H1 (cell line): ENCODE data around the gene RAB11FIP3. TPM values are rescaled to one million over a fixed set of nuclear protein-coding genes. Genes with fewer than 3 reads are reported as not detected.
A peak's percentile ranks its signal among the peaks of the same experiment; 100 is the strongest.

Experiments used
- CTCF ChIA-PET: fragments of 300-600 bp; sonication (Branson Sonifier 250); formaldehyde crosslinking; loops from one replicate; lab custom pipeline; 2021; ENCODE audit not compliant: partially characterized antibody; lab: Charles Lee
- POLR2A ChIA-PET: fragments of 300-600 bp; sonication (Branson Sonifier 250); formaldehyde crosslinking; loops from one replicate; lab custom pipeline; 2021; ENCODE audit warnings: inconsistent platforms; ENCODE audit not compliant: partially characterized antibody; lab: Charles Lee
- DNase-seq, 2 experiments: peaks; one replicate each; pipeline versions ENCODE4 v3.0.0 to v3.0.0-alpha.2; 2010 to 2022; ENCODE audit warnings: low spot score in 2 of 2, low read depth in 1 of 2, mixed read lengths in 1 of 2
- FAIRE-seq: peaks from 2 replicates; lab custom pipeline; 2011; peaks lifted over from hg19 to GRCh38; lab: Jason Lieb, UNC
- H2AFZ ChIP-seq: 2 replicates; pipeline ENCODE4 v1.8.1; 2012; ENCODE audit warnings: low read length, inconsistent platforms
- H2AK5ac ChIP-seq: 2 replicates; pipeline ENCODE4 v1.6.1; 2013; ENCODE audit warnings: low read depth, low read length
- H2BK120ac ChIP-seq: replicated peaks from 2 replicates; pipeline ENCODE3; 2013; ENCODE audit warnings: low read depth, low read length, inconsistent platforms
- H2BK12ac ChIP-seq: 2 replicates; pipeline ENCODE4 v1.6.1; 2013; ENCODE audit warnings: low read depth, low read length
- H2BK15ac ChIP-seq: 2 replicates; pipeline ENCODE4 v1.6.1; 2013; ENCODE audit warnings: low read length
- H2BK20ac ChIP-seq: 2 replicates; pipeline ENCODE4 v1.6.1; 2013; ENCODE audit warnings: low read length
- H2BK5ac ChIP-seq: 2 replicates; pipeline ENCODE4 v1.6.1; 2013; ENCODE audit warnings: low read depth, low read length
- H3K14ac ChIP-seq: 2 replicates; pipeline ENCODE4 v1.6.1; 2013; ENCODE audit warnings: inconsistent platforms; ENCODE audit not compliant: insufficient read length
- H3K18ac ChIP-seq: 2 replicates; pipeline ENCODE4 v1.6.1; 2013; ENCODE audit warnings: low read length; ENCODE audit errors: extremely low read depth
- H3K23ac ChIP-seq: 2 replicates; pipeline ENCODE4 v1.6.1; 2013; ENCODE audit warnings: inconsistent platforms; ENCODE audit not compliant: insufficient read length
- H3K23me2 ChIP-seq: 2 replicates; pipeline ENCODE4 v1.6.1; 2013; ENCODE audit warnings: low read depth, low read length
- H3K27ac ChIP-seq: 2 replicates; pipeline ENCODE4 v1.6.1; 2011; ENCODE audit warnings: low read depth, low read length, inconsistent platforms
- H3K27me3 ChIP-seq, 4 experiments: replicated peaks in 1 of 4; 1 replicate in 1 of 4; 2 replicates in 3 of 4; pipeline versions ENCODE4 v1.6.1 to v1.8.1; 2011 to 2013; ENCODE audit warnings: low read length in 3 of 4, mild to moderate bottlenecking in 3 of 4, inconsistent platforms in 2 of 4, mixed read lengths in 2 of 4, moderate library complexity in 1 of 4; ENCODE audit not compliant: control insufficient read depth in 3 of 4, insufficient read depth in 3 of 4; ENCODE audit errors: extremely low read depth in 1 of 4
- H3K36me3 ChIP-seq, 4 experiments: 2 replicates each; pipeline versions ENCODE4 v1.6.1 to v1.8.1; 2011 to 2013; ENCODE audit warnings: mild to moderate bottlenecking in 4 of 4, low read length in 3 of 4, moderate library complexity in 2 of 4, control low read depth in 1 of 4, inconsistent platforms in 1 of 4; ENCODE audit not compliant: insufficient read depth in 4 of 4, control insufficient read depth in 2 of 4
- H3K4ac ChIP-seq: replicated peaks from 2 replicates; pipeline ENCODE3; 2013; ENCODE audit warnings: low read length, low read depth, mixed read lengths, inconsistent platforms; ENCODE audit not compliant: insufficient read length
- H3K4me1 ChIP-seq, 4 experiments: replicated peaks in 1 of 4; 1 replicate in 1 of 4; 2 replicates in 3 of 4; pipeline versions ENCODE4 v1.6.1 to v1.8.1; 2011 to 2013; ENCODE audit warnings: low read length in 3 of 4, inconsistent platforms in 2 of 4, mixed read lengths in 1 of 4; ENCODE audit not compliant: insufficient read depth in 4 of 4, control insufficient read depth in 3 of 4
- H3K4me2 ChIP-seq, 2 experiments: 2 replicates each; pipeline versions ENCODE4 v1.6.1 to v1.8.1; 2011 to 2013; ENCODE audit warnings: low read depth in 2 of 2, low read length in 2 of 2, control low read depth in 1 of 2, inconsistent platforms in 1 of 2, mild to moderate bottlenecking in 1 of 2; ENCODE audit not compliant: insufficient read depth in 1 of 2
- H3K4me3 ChIP-seq, 4 experiments: fragments of 200-600, 300-600 bp in 1 of 4; sonication (generic), shearing (Covaris generic), sonication (Bioruptor Twin) in 1 of 4; 2 replicates each; pipeline versions ENCODE4 v1.5.1 to v1.8.1; 2011 to 2016; ENCODE audit warnings: low read length in 4 of 4, low read depth in 3 of 4, control low read depth in 2 of 4, inconsistent platforms in 2 of 4, mild to moderate bottlenecking in 2 of 4, mixed read lengths in 1 of 4, moderate library complexity in 1 of 4; ENCODE audit not compliant: insufficient read depth in 2 of 4; ENCODE audit errors: extremely low read depth in 1 of 4
- H3K56ac ChIP-seq: replicated peaks from 2 replicates; pipeline ENCODE3; 2013; ENCODE audit warnings: low read depth, mild to moderate bottlenecking, mixed read lengths, low read length, inconsistent platforms; ENCODE audit not compliant: insufficient read length
- H3K79me1 ChIP-seq: 2 replicates; pipeline ENCODE4 v1.6.1; 2013; ENCODE audit warnings: low read depth, low read length, control low read depth
- H3K79me2 ChIP-seq, 2 experiments: 2 replicates each; pipeline versions ENCODE4 v1.6.1 to v1.8.1; 2012 to 2013; ENCODE audit warnings: low read length in 2 of 2, mild to moderate bottlenecking in 2 of 2, inconsistent platforms in 1 of 2; ENCODE audit not compliant: insufficient read depth in 2 of 2, control insufficient read depth in 1 of 2
- H3K9ac ChIP-seq, 4 experiments: replicated peaks in 1 of 4; 1 replicate in 1 of 4; 2 replicates in 3 of 4; pipeline versions ENCODE4 v1.6.1 to v1.8.1; 2011 to 2013; ENCODE audit warnings: low read depth in 3 of 4, low read length in 3 of 4, control low read depth in 2 of 4, mild to moderate bottlenecking in 2 of 4, moderate library complexity in 2 of 4, inconsistent platforms in 1 of 4; ENCODE audit errors: extremely low read depth in 1 of 4
- H3K9me3 ChIP-seq, 2 experiments: 2 replicates each; pipeline versions ENCODE4 v1.6.1 to v1.8.1; 2012 to 2013; ENCODE audit warnings: mild to moderate bottlenecking in 2 of 2, moderate library complexity in 2 of 2, control low read depth in 1 of 2, inconsistent platforms in 1 of 2, low read depth in 1 of 2, low read length in 1 of 2, mixed read lengths in 1 of 2; ENCODE audit not compliant: insufficient read depth in 2 of 2
- H4K20me1 ChIP-seq, 2 experiments: replicated peaks in 1 of 2; 2 replicates each; pipeline versions ENCODE3 to v1.8.1; 2011 to 2013; ENCODE audit warnings: inconsistent platforms in 2 of 2, low read length in 2 of 2, mild to moderate bottlenecking in 1 of 2; ENCODE audit not compliant: insufficient read depth in 2 of 2, control insufficient read depth in 1 of 2
- H4K5ac ChIP-seq: 2 replicates; pipeline ENCODE4 v1.6.1; 2013; ENCODE audit warnings: low read length, low read depth, mixed read lengths, inconsistent platforms; ENCODE audit not compliant: insufficient read length
- H4K8ac ChIP-seq: 2 replicates; pipeline ENCODE4 v1.8.0; 2013; ENCODE audit warnings: mild to moderate bottlenecking, moderate library complexity, low read length, inconsistent platforms; ENCODE audit not compliant: insufficient read depth; ENCODE audit errors: extremely low read depth
- H4K91ac ChIP-seq: replicated peaks from 2 replicates; pipeline ENCODE3; 2013; ENCODE audit warnings: low read length, mixed read lengths, inconsistent platforms; ENCODE audit not compliant: insufficient read length
- BCL11A ChIP-seq, 2 experiments: IDR thresholded peaks; one replicate each; pipeline ENCODE4 v1.6.1; 2011; ENCODE audit warnings: low read depth in 2 of 2, low read length in 2 of 2, mild to moderate bottlenecking in 2 of 2
- POLR2A ChIP-seq, 2 experiments: IDR thresholded peaks; 1 replicate in 1 of 2; 2 replicates in 1 of 2; pipeline ENCODE4 v1.6.1; 2011; ENCODE audit warnings: low read depth in 2 of 2, low read length in 2 of 2, mild to moderate bottlenecking in 2 of 2; ENCODE audit errors: control extremely low read depth in 1 of 2
- WGBS, 2 experiments: shearing (Covaris generic) in 1 of 2; methylation state at CpG; one replicate each; pipeline versions ENCODE4 v1.1.6 to v1.1.7; 2013 to 2015; ENCODE audit warnings: low lambda C conversion rate in 2 of 2, mixed read lengths in 2 of 2, inconsistent platforms in 1 of 2, low coverage in 1 of 2, missing lambda C conversion rate in 1 of 2; ENCODE audit not compliant: insufficient replicate concordance in 2 of 2, insufficient coverage in 1 of 2, insufficient read length in 1 of 2; ENCODE audit errors: extremely low coverage in 1 of 2, missing lambda C conversion rate in 1 of 2; 5-methylcytosine and 5-hydroxymethylcytosine counted together
- polyA plus RNA-seq, 7 experiments: library from polyadenylated mRNA; depleted of rRNA in 3 of 7; stranded (reverse) in 5 of 7; unstranded in 2 of 7; fragments of >200 nt in 5 of 7; fragments of 200-250 nt in 2 of 7; gene quantifications; 1 replicate in 5 of 7; 2 replicates in 1 of 7; 4 replicates in 1 of 7; pipeline versions ENCODE4 v1.2.1 to v1.2.3, GENCODE V29; 2011 to 2013; ENCODE audit warnings: missing spikeins in 2 of 7, mixed read lengths in 2 of 7
- total RNA-seq: library from RNA; stranded (reverse); fragmentation: NEBNext Ultra II Directional; extraction: Animal tissue kit (Norgen Biotek cat#: 25700); gene quantifications from 2 replicates; pipeline ENCODE4 v1.2.1, GENCODE V29; 2021

The RAB11FIP3 gene
- total and polyA plus RNA-seq, 2 of the 8 experiments (the other 6 are each of a cell fraction or from before 2014, with no cell fraction given): 9.3 to 35.2 TPM

DNA sequence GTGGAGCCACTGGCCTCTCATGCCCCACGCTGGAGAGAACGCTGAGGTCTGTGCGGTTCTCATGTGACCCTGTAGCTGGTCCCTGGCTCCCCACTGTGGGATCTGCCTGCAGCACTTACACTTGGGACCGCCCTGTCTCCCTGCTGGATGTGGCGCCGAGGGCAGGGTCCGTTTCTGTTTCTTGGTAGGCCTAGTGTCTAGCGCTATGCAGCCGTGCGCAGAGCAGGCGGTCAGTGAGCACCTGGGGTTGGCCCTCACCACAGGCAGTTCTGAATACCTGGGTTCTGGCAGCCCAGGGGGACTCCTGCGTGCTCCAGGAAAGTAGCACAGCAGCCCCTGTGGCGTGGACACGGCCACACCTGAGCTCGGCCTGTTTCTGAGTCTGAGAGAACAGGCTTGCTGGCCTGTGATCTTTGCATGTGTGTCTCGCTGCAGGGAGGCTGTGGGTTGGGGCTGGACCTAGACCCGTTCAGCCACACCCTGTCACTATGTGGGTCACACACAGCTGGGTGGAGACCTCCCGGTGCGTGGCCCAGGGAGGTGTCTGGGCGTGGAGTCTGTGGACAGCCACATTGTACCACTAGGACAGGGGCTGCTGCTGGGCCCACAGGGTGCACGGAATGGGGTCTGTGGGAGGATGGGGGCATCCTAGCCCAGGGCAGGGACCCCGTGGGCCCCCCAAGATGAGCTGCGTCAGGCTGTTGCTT lies 104.8 kb downstream of the RAB11FIP3 start:
- no peak overlapping the region for H4K5ac ChIP-seq
- no peak overlapping the region for H3K23ac ChIP-seq
- no peak overlapping the region for H2BK15ac ChIP-seq
- H3K4ac ChIP-seq: no peak overlapping the region
- no peak overlapping the region for H3K56ac ChIP-seq
- H3K4me1 ChIP-seq: peaks cover 0 to 21% (median 12%) of the 10 kb centered on the region in 4 experiments; a peak in 5 of 7 replicates
- H3K14ac ChIP-seq: no peak overlapping the region
- H3K36me3 ChIP-seq: no peaks in the 10 kb centered on the region
- H2AFZ ChIP-seq: no peak overlapping the region
- POLR2A ChIA-PET: interaction anchor here (0.8 to 1.9 kb wide), 4 partner anchors 8 to 13 kb away, joined by 3 to 6 read pairs (median 3); no protein-coding TSS in a partner anchor
- H3K79me2 ChIP-seq: peaks cover 6 to 61% of the 10 kb centered on the region in 2 experiments; a peak in 3 of 4 replicates
- CTCF ChIA-PET: interaction anchor here (0.7 to 2.1 kb wide), 9 partner anchors 8 to 138 kb away, joined by 3 to 5 read pairs (median 4); no protein-coding TSS in a partner anchor
- H3K4me3 ChIP-seq: no peak overlapping the region
- no peak overlapping the region for H2BK5ac ChIP-seq
- no peak overlapping the region for H2AK5ac ChIP-seq
- peaks cover 16% of the 10 kb centered on the region for H3K79me1 ChIP-seq
- FAIRE-seq (no peak), DNase-seq (no peak)
- no peak overlapping the region for H2BK120ac ChIP-seq
- no peak overlapping the region; the same call in 1 of the 2 replicates for H4K8ac ChIP-seq
- peak overlapping the region in 2 of 4 experiments; percentile 25 to 36; a peak in 2 of 7 replicates for H3K9ac ChIP-seq
- H2BK12ac ChIP-seq: 0 out of 2 replicates have a peak overlapping the region, but pooled peaks have one; percentile 0
- H3K27me3 ChIP-seq: no peaks in the 10 kb centered on the region
- no peak overlapping the region for H4K91ac ChIP-seq
- peaks cover 16 to 38% of the 10 kb centered on the region in 2 experiments for H4K20me1 ChIP-seq
- H3K23me2 ChIP-seq: peaks cover 7% of the 10 kb centered on the region; the same call in 1 of the 2 replicates
- H3K9me3 ChIP-seq: no peaks in the 10 kb centered on the region
- no peak overlapping the region for H2BK20ac ChIP-seq
- no peak overlapping the region for H3K27ac ChIP-seq
- WGBS, 2 experiments: 91% methylated on average over 23 of the region's 23 CpGs; no CpG with 5 or more reads in 1 of the 2 experiments
- H3K18ac ChIP-seq: no peak overlapping the region
- H3K4me2 ChIP-seq: no peak overlapping the region; a peak in 1 of 4 replicates
- TF ChIP-seq BCL11A (IDR thresholded peaks at IDR 0.05; ENCODE audit: low read depth in 2 of 2, low read length in 2 of 2) (no peak), POLR2A (IDR thresholded peaks at IDR 0.05; ENCODE audit: control extremely low read depth in 1 of 2, low read depth in 2 of 2, low read length in 2 of 2) (no peak)
